Spinal cord (tissue), 10 donors: Measurements from ENCODE around the gene SWSAP1. TPM values are rescaled to one million over a fixed set of nuclear protein-coding genes. Genes with fewer than 3 reads are reported as not detected.

ENCODE experiments used
- DNase-seq, 6 donors: peaks; one replicate each; pipeline versions ENCODE4 v3.0.0 to v3.0.0-alpha.2; 2013 to 2015; ENCODE audit warnings: low spot score in 6 of 6, low read depth in 4 of 6
- H3K27ac ChIP-seq: one replicate; pipeline ENCODE4 v1.5.1; 2013; ENCODE audit warnings: low read depth, low read length, control low read depth
- H3K27me3 ChIP-seq: one replicate; pipeline ENCODE4 v1.6.1; 2013; ENCODE audit warnings: low read length; ENCODE audit not compliant: control insufficient read depth, insufficient read depth
- H3K36me3 ChIP-seq: one replicate; pipeline ENCODE4 v1.6.1; 2013; ENCODE audit warnings: low read length; ENCODE audit not compliant: control insufficient read depth, insufficient read depth
- H3K4me1 ChIP-seq: one replicate; pipeline ENCODE4 v1.6.1; 2013; ENCODE audit warnings: low read length; ENCODE audit not compliant: control insufficient read depth, insufficient read depth
- H3K4me3 ChIP-seq: one replicate; pipeline ENCODE4 v1.5.1; 2013; ENCODE audit warnings: low read depth, low read length, control low read depth
- H3K9me3 ChIP-seq: one replicate; pipeline ENCODE4 v1.6.1; 2013; ENCODE audit warnings: low read length; ENCODE audit not compliant: control insufficient read depth, insufficient read depth
- WGBS: methylation state at CpG from one replicate; pipeline ENCODE4 v1.1.5; 2013; ENCODE audit warnings: missing lambda C conversion rate; ENCODE audit not compliant: insufficient coverage; 5-methylcytosine and 5-hydroxymethylcytosine counted together
- polyA plus RNA-seq, 2 donors: library from polyadenylated mRNA; unstranded; fragments of 120-200 nt; gene quantifications; one replicate each; pipeline ENCODE4 v1.2.1, GENCODE V29; 2013; ENCODE audit not compliant: insufficient read length in 2 of 2
- small RNA-seq: library from RNA; depleted of rRNA; stranded (forward); fragments of <200 nt; gene quantifications from one replicate; pipeline ENCODE3, GENCODE V24; 2014; ENCODE audit warnings: low replicate concordance
- total RNA-seq, 2 donors: library from RNA; depleted of rRNA in 1 of 2; stranded (reverse); fragments of 120-200 nt in 1 of 2; fragments of >200 nt in 1 of 2; gene quantifications; one replicate each; pipeline versions ENCODE4 v1.2.3 to v1.2.4, GENCODE V29; 2013 to 2014
- donor health status: healthy.

The SWSAP1 gene
- total and polyA plus RNA-seq, 4 donors = 0.50 to 2.6 (median 2.4) TPM

- WGBS = 1% methylated on average over 31 of the region's 46 CpGs
- Histone ChIP-seq H3K4me3 (peak overlapping the region; percentile 27), H3K27ac (no peak overlapping the region), H3K36me3 (peaks cover 7% of the 10 kb centered on the region), H3K9me3 (no peaks in the 10 kb centered on the region), H3K4me1 (peaks cover 39% of the 10 kb centered on the region), H3K27me3 (peaks cover 77% of the 10 kb centered on the region)
- peak in 1 of 6 donors; percentile 31 for DNase-seq
Measured at GRCh38 chr19:11420429-11421370, 46.2 kb downstream of the SWSAP1 start.

- Histone ChIP-seq H3K36me3 (peaks cover 15% of the 10 kb centered on the region), H3K9me3 (no peaks in the 10 kb centered on the region), H3K27ac (no peak overlapping the region), H3K4me3 (no peak overlapping the region), H3K27me3 (peaks cover 75% of the 10 kb centered on the region), H3K4me1 (peaks cover 39% of the 10 kb centered on the region)
- 9% methylated on average over 33 of the region's 36 CpGs for WGBS
- no peak for DNase-seq
Measured at GRCh38 chr19:11421371-11422098, 47.1 kb downstream of the SWSAP1 start.

GRCh38 chr19:11422163-11423065, 47.9 kb downstream of the SWSAP1 start:
- H3K4me1 ChIP-seq = peaks cover 39% of the 10 kb centered on the region
- no peak overlapping the region for H3K4me3 ChIP-seq
- H3K27ac ChIP-seq = no peak overlapping the region
- H3K27me3 ChIP-seq = peaks cover 66% of the 10 kb centered on the region
- 8% methylated on average over 52 of the region's 56 CpGs for WGBS
- peaks cover 19% of the 10 kb centered on the region for H3K36me3 ChIP-seq
- H3K9me3 ChIP-seq = no peaks in the 10 kb centered on the region
- no peak for DNase-seq

GRCh38 chr19:11423164-11423790, 48.8 kb downstream of the SWSAP1 start:
- WGBS = 41% methylated on average over 27 of the region's 27 CpGs
- Histone ChIP-seq H3K9me3 (no peaks in the 10 kb centered on the region), H3K4me3 (no peak overlapping the region), H3K27ac (no peak overlapping the region), H3K36me3 (peaks cover 19% of the 10 kb centered on the region), H3K27me3 (peaks cover 58% of the 10 kb centered on the region), H3K4me1 (peaks cover 38% of the 10 kb centered on the region)
- DNase-seq = no peak

- no peak overlapping the region for H3K4me3 ChIP-seq
- H3K27me3 ChIP-seq = peaks cover 53% of the 10 kb centered on the region
- no peaks in the 10 kb centered on the region for H3K9me3 ChIP-seq
- peaks cover 33% of the 10 kb centered on the region for H3K4me1 ChIP-seq
- no peak for DNase-seq
- peaks cover 19% of the 10 kb centered on the region for H3K36me3 ChIP-seq
- 32% methylated on average over 18 of the region's 22 CpGs for WGBS
- H3K27ac ChIP-seq = no peak overlapping the region
Measured at GRCh38 chr19:11423791-11424181, 49.3 kb downstream of the SWSAP1 start.

Small RNA genes lying within 50 kb of the gene (small RNA-seq; reads per million reads assigned to genes)
- gene RF00019 = not detected

Other genes with a start within 250 kb of the SWSAP1 start
- gene SPC24, start 218.9 kb upstream of the SWSAP1 start, total RNA-seq = 10 to 100 TPM; 12.2 to 32.9 TPM
- 10 to 100 TPM; 14.6 to 20.0 TPM for gene SPC24, start 218.9 kb upstream of the SWSAP1 start, polyA plus RNA-seq
- gene KANK2, start 177.1 kb upstream of the SWSAP1 start, total RNA-seq = 100 to 1,000 TPM in 1 of 2 donors, 10 to 100 TPM in 1; 56.3 to 270 TPM
- 100 to 1,000 TPM in 1 of 2 donors, 10 to 100 TPM in 1; 65.9 to 130 TPM for gene KANK2, start 177.1 kb upstream of the SWSAP1 start, polyA plus RNA-seq
- gene ANGPTL8, start 135.0 kb upstream of the SWSAP1 start, total RNA-seq = not detected
- gene ANGPTL8, start 135.0 kb upstream of the SWSAP1 start, polyA plus RNA-seq = 1 to 10 TPM in 1 of 2 donors, under 1 TPM in 1; 0.71 to 2.3 TPM
- gene DOCK6, start 112.1 kb upstream of the SWSAP1 start, total RNA-seq = 10 to 100 TPM; 16.5 to 42.7 TPM
- 10 to 100 TPM; 51.8 to 71.2 TPM for gene DOCK6, start 112.1 kb upstream of the SWSAP1 start, polyA plus RNA-seq
- not detected for gene TSPAN16, start 78.5 kb upstream of the SWSAP1 start, total RNA-seq
- gene TSPAN16, start 78.5 kb upstream of the SWSAP1 start, polyA plus RNA-seq = under 1 TPM in 1 of 2 donors, not detected in 1; 0.36 TPM
- gene RAB3D, start 35.0 kb upstream of the SWSAP1 start, total RNA-seq = 10 to 100 TPM; 14.2 to 27.0 TPM
- 10 to 100 TPM; 13.2 to 17.5 TPM for gene RAB3D, start 35.0 kb upstream of the SWSAP1 start, polyA plus RNA-seq
- 100 to 1,000 TPM in 1 of 2 donors, 10 to 100 TPM in 1; 59.3 to 161 TPM for gene TMEM205, start 28.4 kb upstream of the SWSAP1 start, total RNA-seq
- 100 to 1,000 TPM; 120 to 125 TPM for gene TMEM205, start 28.4 kb upstream of the SWSAP1 start, polyA plus RNA-seq
- gene CCDC159, start 28.1 kb upstream of the SWSAP1 start, total RNA-seq = 10 to 100 TPM; 14.9 to 37.6 TPM
- 10 to 100 TPM; 40.4 to 52.2 TPM for gene CCDC159, start 28.1 kb upstream of the SWSAP1 start, polyA plus RNA-seq
- gene PLPPR2, start 19.2 kb upstream of the SWSAP1 start, total RNA-seq = 10 to 100 TPM; 30.4 to 30.7 TPM
- 100 to 1,000 TPM; 183 to 215 TPM for gene PLPPR2, start 19.2 kb upstream of the SWSAP1 start, polyA plus RNA-seq
- 1 to 10 TPM; 4.0 to 6.3 TPM for gene EPOR, start 9.6 kb downstream of the SWSAP1 start, total RNA-seq
- 1 to 10 TPM; 5.9 to 8.0 TPM for gene EPOR, start 9.6 kb downstream of the SWSAP1 start, polyA plus RNA-seq
- gene RGL3, start 44.6 kb downstream of the SWSAP1 start, total RNA-seq = 1 to 10 TPM; 1.5 to 4.7 TPM
- gene RGL3, start 44.6 kb downstream of the SWSAP1 start, polyA plus RNA-seq = 1 to 10 TPM; 8.0 to 9.9 TPM
- gene ODAD3, start 60.5 kb downstream of the SWSAP1 start, total RNA-seq = 1 to 10 TPM in 1 of 2 donors, under 1 TPM in 1; 0.79 to 5.3 TPM
- 1 to 10 TPM; 5.2 to 7.1 TPM for gene ODAD3, start 60.5 kb downstream of the SWSAP1 start, polyA plus RNA-seq
- gene PRKCSH, start 61.0 kb downstream of the SWSAP1 start, total RNA-seq = 100 to 1,000 TPM in 1 of 2 donors, 10 to 100 TPM in 1; 55.9 to 132 TPM
- 100 to 1,000 TPM; 226 to 290 TPM for gene PRKCSH, start 61.0 kb downstream of the SWSAP1 start, polyA plus RNA-seq
- 10 to 100 TPM; 25.8 to 69.0 TPM for gene ELAVL3, start 106.4 kb downstream of the SWSAP1 start, total RNA-seq
- gene ELAVL3, start 106.4 kb downstream of the SWSAP1 start, polyA plus RNA-seq = 100 to 1,000 TPM; 147 to 153 TPM
- gene ZNF653, start 131.2 kb downstream of the SWSAP1 start, total RNA-seq = 10 to 100 TPM in 1 of 2 donors, 1 to 10 TPM in 1; 5.8 to 10.9 TPM
- 10 to 100 TPM; 21.0 to 21.4 TPM for gene ZNF653, start 131.2 kb downstream of the SWSAP1 start, polyA plus RNA-seq
- gene ECSIT, start 154.5 kb downstream of the SWSAP1 start, total RNA-seq = 10 to 100 TPM; 31.1 to 42.8 TPM
- gene ECSIT, start 154.5 kb downstream of the SWSAP1 start, polyA plus RNA-seq = 10 to 100 TPM; 71.0 to 77.8 TPM
- 10 to 100 TPM in 1 of 2 donors, 1 to 10 TPM in 1; 3.7 to 11.2 TPM for gene CNN1, start 164.2 kb downstream of the SWSAP1 start, total RNA-seq
- gene CNN1, start 164.2 kb downstream of the SWSAP1 start, polyA plus RNA-seq = 1 to 10 TPM; 3.6 to 4.2 TPM
- gene ELOF1, start 184.6 kb downstream of the SWSAP1 start, total RNA-seq = 10 to 100 TPM; 18.3 to 59.7 TPM
- 10 to 100 TPM; 75.0 to 79.8 TPM for gene ELOF1, start 184.6 kb downstream of the SWSAP1 start, polyA plus RNA-seq
- 1 to 10 TPM; 4.4 to 8.0 TPM for gene ACP5, start 203.0 kb downstream of the SWSAP1 start, total RNA-seq
- 1 to 10 TPM in 1 of 2 donors, under 1 TPM in 1; 0.70 to 1.5 TPM for gene ACP5, start 203.0 kb downstream of the SWSAP1 start, polyA plus RNA-seq
- gene ZNF627, start 222.8 kb downstream of the SWSAP1 start, total RNA-seq = 10 to 100 TPM; 43.2 to 43.3 TPM
- 10 to 100 TPM; 30.2 to 32.5 TPM for gene ZNF627, start 222.8 kb downstream of the SWSAP1 start, polyA plus RNA-seq